Parathyroid adenoma (tissue), 2 donors: ENCODE results near the gene DAB2IP.

Experiments used
- H2AFZ ChIP-seq: fragments of 300-600 bp; sonication (generic); one replicate; pipeline ENCODE4 v1.7.0; 2017; ENCODE audit warnings: antibody characterized with exemption, mild to moderate bottlenecking
- H3K27ac ChIP-seq: fragments of 300-600 bp; sonication (generic); one replicate; pipeline ENCODE4 v1.7.0; 2017
- H3K27me3 ChIP-seq: fragments of 300-600 bp; sonication (generic); one replicate; pipeline ENCODE4 v1.7.0; 2017; ENCODE audit warnings: low read length; ENCODE audit not compliant: control insufficient read depth, insufficient read depth
- H3K36me3 ChIP-seq: fragments of 300-600 bp; sonication (generic); one replicate; pipeline ENCODE4 v1.7.0; 2017; ENCODE audit warnings: low read length; ENCODE audit not compliant: control insufficient read depth, insufficient read depth
- H3K4me1 ChIP-seq: fragments of 300-600 bp; sonication (generic); one replicate; pipeline ENCODE4 v1.7.0; 2017; ENCODE audit warnings: control low read depth
- H3K4me2 ChIP-seq: fragments of 300-600 bp; sonication (generic); one replicate; pipeline ENCODE4 v1.7.0; 2017; ENCODE audit warnings: low read length
- H3K4me3 ChIP-seq: fragments of 300-600 bp; sonication (generic); one replicate; pipeline ENCODE4 v1.7.0; 2017; ENCODE audit warnings: low read depth, low read length
- H3K79me2 ChIP-seq: fragments of 300-600 bp; sonication (generic); one replicate; pipeline ENCODE4 v1.7.0; 2017; ENCODE audit warnings: control low read depth
- H3K9ac ChIP-seq: fragments of 300-600 bp; sonication (generic); one replicate; pipeline ENCODE4 v1.7.0; 2017; ENCODE audit warnings: mild to moderate bottlenecking
- H3K9me3 ChIP-seq: fragments of 300-600 bp; sonication (generic); one replicate; pipeline ENCODE4 v1.7.0; 2017; ENCODE audit warnings: low read length; ENCODE audit not compliant: control insufficient read depth
- CTCF ChIP-seq: fragments of 300-600 bp; sonication (generic); IDR thresholded peaks from one replicate; pipeline ENCODE4 v1.7.0; 2017; ENCODE audit warnings: antibody characterized with exemption, mild to moderate bottlenecking
- donor health status: primary hyperparathyroidism.

The DAB2IP gene

GRCh38 chr9:121670431-121670830 lies 19.0 kb downstream of the DAB2IP start:
- H3K27ac ChIP-seq = no peak overlapping the region
- no peak overlapping the region for H3K4me3 ChIP-seq
- no peaks in the 10 kb centered on the region for H3K36me3 ChIP-seq
- peaks cover 2% of the 10 kb centered on the region for H3K79me2 ChIP-seq
- H2AFZ ChIP-seq = no peak overlapping the region
- no peaks in the 10 kb centered on the region for H3K4me1 ChIP-seq
- no peak overlapping the region for H3K4me2 ChIP-seq
- no peaks in the 10 kb centered on the region for H3K9me3 ChIP-seq
- no peak for TF ChIP-seq CTCF
- H3K9ac ChIP-seq = no peak overlapping the region
- H3K27me3 ChIP-seq = no peaks in the 10 kb centered on the region

GRCh38 chr9:121671612-121672155 lies 20.2 kb downstream of the DAB2IP start:
- Histone ChIP-seq H3K9ac (no peak overlapping the region), H3K9me3 (no peaks in the 10 kb centered on the region), H3K4me2 (no peak overlapping the region), H3K27me3 (no peaks in the 10 kb centered on the region), H3K79me2 (peaks cover 2% of the 10 kb centered on the region), H3K27ac (no peak overlapping the region), H3K4me1 (no peaks in the 10 kb centered on the region), H2AFZ (no peak overlapping the region), H3K4me3 (no peak overlapping the region), H3K36me3 (no peaks in the 10 kb centered on the region)
- TF ChIP-seq CTCF = no peak

GRCh38 chr9:121672213-121672612 lies 20.8 kb downstream of the DAB2IP start:
- no peak overlapping the region for H3K4me3 ChIP-seq
- peaks cover 2% of the 10 kb centered on the region for H3K79me2 ChIP-seq
- no peaks in the 10 kb centered on the region for H3K27me3 ChIP-seq
- no peaks in the 10 kb centered on the region for H3K36me3 ChIP-seq
- H3K27ac ChIP-seq = no peak overlapping the region
- H3K9me3 ChIP-seq = no peaks in the 10 kb centered on the region
- H3K4me2 ChIP-seq = no peak overlapping the region
- no peak overlapping the region for H2AFZ ChIP-seq
- H3K4me1 ChIP-seq = no peaks in the 10 kb centered on the region
- TF ChIP-seq CTCF = no peak
- H3K9ac ChIP-seq = no peak overlapping the region

GRCh38 chr9:121672986-121673385 lies 21.6 kb downstream of the DAB2IP start:
- no peaks in the 10 kb centered on the region for H3K36me3 ChIP-seq
- no peak overlapping the region for H3K4me3 ChIP-seq
- no peak for TF ChIP-seq CTCF
- H3K9me3 ChIP-seq = no peaks in the 10 kb centered on the region
- peaks cover 2% of the 10 kb centered on the region for H3K79me2 ChIP-seq
- H3K4me2 ChIP-seq = no peak overlapping the region
- H3K27me3 ChIP-seq = no peaks in the 10 kb centered on the region
- H3K9ac ChIP-seq = no peak overlapping the region
- no peaks in the 10 kb centered on the region for H3K4me1 ChIP-seq
- no peak overlapping the region for H2AFZ ChIP-seq
- no peak overlapping the region for H3K27ac ChIP-seq

GRCh38 chr9:121673576-121673975 lies 22.1 kb downstream of the DAB2IP start:
- H3K27ac ChIP-seq = no peak overlapping the region
- no peak overlapping the region for H3K4me3 ChIP-seq
- H3K4me1 ChIP-seq = no peaks in the 10 kb centered on the region
- no peak overlapping the region for H3K4me2 ChIP-seq
- no peaks in the 10 kb centered on the region for H3K36me3 ChIP-seq
- no peaks in the 10 kb centered on the region for H3K27me3 ChIP-seq
- H3K9ac ChIP-seq = no peak overlapping the region
- no peaks in the 10 kb centered on the region for H3K9me3 ChIP-seq
- no peak overlapping the region for H2AFZ ChIP-seq
- peaks cover 2% of the 10 kb centered on the region for H3K79me2 ChIP-seq
- TF ChIP-seq CTCF = no peak
